ENCODE data around the gene PDCD4. TPM values are rescaled to one million over a fixed set of nuclear protein-coding genes. Genes with fewer than 3 reads are reported as not detected.

PDCD4 gene
- polyA plus RNA-seq, 3 donors, result 72.7 to 398 (median 80.2) TPM

DNA sequence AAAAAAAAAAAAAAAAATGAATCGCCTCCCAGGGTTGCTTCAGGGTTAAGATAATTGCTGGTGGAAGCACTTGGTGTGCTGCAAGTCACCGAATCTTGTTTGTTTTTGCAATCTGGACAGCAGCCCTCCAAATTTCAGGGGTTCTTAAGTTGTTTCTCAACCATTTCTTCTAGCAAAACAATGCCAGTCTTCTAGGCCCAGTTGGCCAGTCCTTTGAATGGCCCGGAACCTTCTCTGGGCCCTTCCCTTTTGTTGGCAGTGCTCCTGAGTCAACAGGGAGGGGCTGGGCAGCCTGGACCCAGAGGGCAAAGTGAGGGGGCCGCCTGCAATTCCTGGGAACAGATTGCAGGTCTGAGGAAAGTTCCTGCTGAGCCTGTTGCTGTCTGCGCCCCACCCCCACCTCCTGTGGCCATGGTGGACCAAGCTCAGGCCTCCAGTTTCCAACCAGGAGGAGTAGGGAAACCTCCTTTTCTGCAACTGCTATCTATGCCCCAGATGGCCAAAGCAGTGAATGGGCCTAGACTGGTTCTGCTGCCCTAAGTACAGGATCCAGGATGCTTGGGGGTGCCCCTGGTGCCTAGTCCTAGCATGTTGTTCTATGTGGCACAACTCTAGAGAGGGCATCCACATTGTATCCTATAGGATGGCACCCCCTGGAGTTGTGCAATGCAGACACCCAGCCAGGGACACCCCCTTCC, 31.4 kb upstream of the PDCD4 start:
- WGBS, 3 donors, result 36 to 63% (median 60%) methylated on average over 5 of the region's 5 CpGs
- no peak overlapping the region for H3K27ac ChIP-seq (ENCODE audit: low read depth, low read length)

DNA sequence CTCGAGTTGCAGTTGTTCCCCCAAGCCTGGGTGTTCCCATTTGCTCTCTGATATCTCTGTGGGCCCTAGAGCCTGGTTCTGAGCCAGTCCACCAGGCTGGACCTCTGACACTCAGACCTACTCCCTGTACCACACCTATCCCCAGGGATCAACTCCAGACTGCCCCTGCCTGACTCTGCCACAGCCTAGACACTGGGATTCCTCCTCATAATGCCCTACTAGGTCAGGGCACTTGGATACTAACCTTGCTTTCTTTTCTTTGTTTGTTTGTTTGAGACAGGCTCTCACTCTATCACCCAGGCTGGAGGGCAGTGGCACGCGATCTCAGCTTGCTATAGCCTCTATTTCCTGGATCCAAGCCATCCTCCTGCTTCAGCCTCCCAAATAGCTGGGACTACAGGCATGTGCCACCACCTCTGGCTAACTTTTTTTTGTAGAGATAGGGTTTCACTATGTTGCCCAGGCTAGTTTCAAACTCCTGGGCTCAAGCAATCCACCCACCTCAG, 30.8 kb upstream of the PDCD4 start:
- WGBS, 3 donors, result 55 to 83% (median 74%) methylated on average over 3 of the region's 3 CpGs
- no peak overlapping the region for H3K27ac ChIP-seq (ENCODE audit: low read depth, low read length)

DNA sequence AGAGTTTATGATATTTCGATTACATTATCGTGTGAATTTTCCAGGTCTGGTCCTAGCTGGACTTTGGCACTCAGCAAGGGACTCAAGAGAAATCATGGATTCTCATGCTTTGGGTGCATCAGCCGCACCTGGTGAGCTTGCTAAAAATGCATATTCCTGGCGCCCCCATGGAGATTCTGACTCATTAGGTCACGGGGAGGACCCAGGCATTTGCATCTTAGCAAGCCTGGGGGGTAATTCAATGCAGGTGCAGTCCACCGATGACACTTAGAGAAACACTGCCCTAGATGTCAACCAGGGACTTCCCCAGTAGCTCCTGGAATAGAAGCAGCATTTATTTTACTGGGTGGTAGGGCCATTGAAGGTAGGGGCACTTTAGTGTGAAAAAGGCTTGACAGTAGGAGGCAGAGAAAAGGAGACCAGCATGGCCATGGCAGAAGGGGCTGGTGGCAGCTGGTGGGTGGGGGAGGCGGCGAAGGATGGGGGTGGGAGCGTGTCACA, 29.9 kb upstream of the PDCD4 start:
- 92 to 94% (median 93%) methylated on average over 9 of the region's 9 CpGs for WGBS, 3 donors
- H3K27ac ChIP-seq (ENCODE audit: low read depth, low read length), result no peak overlapping the region

DNA sequence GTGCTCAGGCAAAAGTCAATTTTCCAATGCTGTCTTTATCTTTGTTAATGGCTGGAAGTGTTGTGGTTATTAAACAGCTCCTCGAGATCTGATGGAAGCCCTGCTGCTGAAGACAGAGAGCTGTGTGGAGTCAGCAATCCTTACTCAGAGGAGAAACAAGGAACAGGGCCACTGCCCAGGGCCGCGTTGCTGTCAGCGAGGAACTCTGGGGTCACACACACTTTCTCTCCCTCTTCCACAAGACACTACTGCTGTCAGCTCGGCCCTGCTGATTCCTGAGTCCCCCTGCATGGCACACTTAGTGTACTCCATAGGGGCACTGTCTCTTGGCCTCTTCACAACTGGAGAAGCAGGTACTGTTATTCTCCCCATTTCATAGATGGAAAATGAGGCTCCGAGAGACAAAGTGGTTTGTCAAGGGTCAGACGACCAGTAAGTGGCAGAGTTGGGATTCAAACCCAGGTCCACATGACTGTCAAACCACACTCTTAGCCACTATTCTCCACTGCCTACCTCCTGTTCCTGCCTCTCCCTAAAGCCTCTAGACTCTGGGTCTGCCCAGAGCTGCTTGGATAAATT, 29.3 kb upstream of the PDCD4 start:
- WGBS, 3 donors, result 62 to 79% (median 67%) methylated on average over 7 of the region's 7 CpGs
- H3K27ac ChIP-seq (ENCODE audit: low read depth, low read length), result no peak overlapping the region

DNA sequence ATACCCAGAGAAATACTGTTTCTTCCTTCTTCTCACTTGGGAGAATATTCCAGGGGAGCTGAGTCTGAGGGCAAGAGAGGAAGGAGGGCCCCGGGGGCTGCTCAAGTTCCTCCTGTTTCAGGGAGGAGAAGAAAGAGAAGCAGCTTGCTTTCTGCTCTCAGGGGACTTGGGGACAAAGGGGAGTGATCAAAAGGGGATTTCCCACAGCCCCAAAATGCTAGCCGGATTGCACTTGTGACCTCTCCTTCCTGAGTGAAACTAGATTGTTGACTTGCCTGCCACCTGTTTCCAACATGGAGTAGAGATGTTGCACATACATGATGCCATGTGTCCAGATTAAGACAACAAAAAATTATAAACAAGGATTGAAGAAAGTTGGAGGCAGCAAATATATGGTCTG, 28.7 kb upstream of the PDCD4 start:
- H3K27ac ChIP-seq (ENCODE audit: low read depth, low read length), result no peak overlapping the region

DNA sequence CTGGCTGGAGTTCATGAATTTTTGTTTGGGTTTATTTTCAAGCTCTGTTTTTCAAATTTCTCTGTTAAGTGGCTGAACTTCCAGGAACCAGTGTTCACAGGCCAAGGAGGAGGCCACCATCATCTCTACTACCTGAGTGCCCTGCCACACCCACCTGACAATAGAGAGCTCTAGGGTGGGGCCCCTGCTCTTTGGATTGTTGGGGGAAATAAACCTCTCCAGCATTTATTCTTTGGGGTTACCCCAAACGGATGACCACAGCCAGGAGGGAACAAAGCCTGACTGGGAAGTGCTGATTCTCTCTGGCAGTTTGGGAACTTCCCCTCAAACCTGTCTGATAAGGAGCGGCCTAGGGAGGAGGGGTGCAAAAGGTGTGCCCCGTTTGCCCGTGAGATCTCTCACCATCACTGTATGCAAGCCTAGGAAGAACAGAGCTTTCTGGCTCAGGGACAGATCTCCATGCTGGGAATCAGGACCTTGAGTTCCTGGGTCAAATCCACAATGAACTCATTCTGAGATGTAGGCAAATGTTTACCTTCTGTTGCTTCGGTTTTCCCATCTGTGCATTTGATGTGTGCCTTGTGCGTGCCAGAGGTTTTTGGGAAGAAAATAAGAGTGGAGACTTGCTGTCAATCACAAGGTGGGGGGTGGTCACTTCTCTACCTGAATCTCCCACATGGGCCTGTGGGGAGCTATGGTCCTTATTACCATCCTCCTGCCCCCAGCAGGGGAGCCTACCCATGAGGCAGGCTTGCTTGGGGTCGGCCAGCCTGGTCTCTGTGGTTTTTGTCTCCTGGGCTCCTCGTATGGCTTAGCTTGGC, 27.7 kb upstream of the PDCD4 start:
- WGBS, 3 donors, result 39 to 77% (median 72%) methylated on average over 8 of the region's 8 CpGs
- H3K27ac ChIP-seq (ENCODE audit: low read depth, low read length), result no peak overlapping the region

More for the DNA sequence above, 28.7 kb upstream of the PDCD4 start:
- WGBS, 3 donors, result 27 to 37% (median 27%) methylated on average over 2 of the region's 2 CpGs

DNA sequence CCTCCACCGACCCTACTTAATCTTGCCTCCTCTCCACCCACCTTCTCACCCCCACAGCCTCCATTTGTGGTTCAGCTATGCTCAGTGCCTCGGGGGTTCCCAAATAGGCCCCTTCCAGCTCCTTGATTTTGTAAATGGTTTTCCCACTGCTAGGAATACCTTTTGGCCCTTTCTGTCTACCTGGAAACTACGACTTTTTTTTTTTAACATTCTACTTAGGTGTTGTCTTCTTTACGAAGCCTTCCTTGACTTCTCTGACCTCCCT, 27.2 kb upstream of the PDCD4 start:
- WGBS, 3 donors, result 66 to 96% (median 89%) methylated on average over 4 of the region's 4 CpGs
- no peak overlapping the region for H3K27ac ChIP-seq (ENCODE audit: low read depth, low read length)

DNA sequence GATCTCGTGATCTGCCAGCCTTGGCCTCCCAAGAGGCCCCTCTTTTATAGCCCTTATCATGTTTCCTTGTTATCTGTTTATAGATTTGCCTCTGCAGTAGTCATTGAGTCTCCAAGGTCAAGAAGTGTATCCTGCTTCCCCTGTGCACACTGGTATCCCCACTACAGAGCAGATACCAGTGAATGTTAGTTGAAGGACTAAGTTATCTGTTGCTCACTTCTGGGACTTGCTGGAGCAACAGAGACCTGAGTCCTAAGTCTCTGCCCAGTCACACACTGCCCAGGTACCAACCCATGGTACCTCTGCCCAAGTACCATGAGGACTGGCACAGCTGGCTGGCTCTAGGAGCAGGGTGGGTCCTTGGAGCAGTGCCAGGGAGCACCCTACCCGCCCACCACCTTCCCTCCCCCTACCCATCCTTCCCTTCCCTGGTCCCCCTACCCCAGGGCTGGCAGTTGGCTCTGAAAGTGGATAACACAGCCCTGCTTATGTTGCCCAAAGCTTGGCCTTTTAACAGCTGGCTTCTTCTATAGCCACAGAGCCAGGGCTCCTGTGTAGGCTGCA, 26.5 kb upstream of the PDCD4 start:
- H3K27ac ChIP-seq (ENCODE audit: low read depth, low read length), result no peak overlapping the region
- WGBS, 3 donors, result 45 to 89% (median 84%) methylated on average over 2 of the region's 2 CpGs

DNA sequence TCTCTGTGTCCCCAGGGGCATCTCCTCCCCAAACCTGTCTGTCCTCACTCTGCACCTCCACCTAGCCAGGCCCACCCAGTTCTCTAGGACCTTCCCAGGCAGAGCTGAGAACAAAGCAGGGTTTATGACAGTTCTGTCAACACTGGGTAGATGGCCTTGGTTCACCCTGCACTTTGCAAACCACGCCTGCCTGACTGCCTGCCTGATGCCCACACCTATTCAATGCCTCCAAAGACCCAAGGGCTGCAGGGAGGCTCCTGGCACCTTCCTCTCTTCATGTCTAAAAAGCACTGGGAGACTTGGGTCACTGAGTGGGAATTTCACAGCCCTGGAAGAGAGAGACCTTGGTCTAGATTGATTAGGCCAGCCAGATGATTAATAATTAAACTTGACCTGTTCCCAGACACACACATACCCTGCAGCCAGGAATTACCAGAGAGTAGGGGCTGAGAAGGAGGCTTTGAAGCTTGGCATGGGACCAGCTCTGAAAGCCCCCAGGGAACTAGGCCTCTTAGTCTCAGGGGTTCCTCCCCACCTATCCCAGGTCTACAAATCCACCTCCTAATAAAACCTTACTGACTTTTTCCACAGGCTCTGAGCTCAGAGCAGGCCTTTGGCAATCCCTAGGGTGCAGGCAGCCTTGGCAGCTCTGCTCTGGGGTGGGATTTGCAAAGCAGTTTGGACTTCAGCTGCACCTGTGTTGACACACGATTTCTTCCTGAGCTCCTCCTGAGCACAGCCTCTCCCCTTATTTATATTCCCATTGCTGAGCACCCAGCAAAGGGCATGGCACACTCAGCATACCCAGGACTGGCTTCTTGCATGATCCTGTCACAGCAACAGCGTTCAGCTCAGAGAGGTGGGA, 25.7 kb upstream of the PDCD4 start:
- 25 to 89% (median 78%) methylated on average over 3 of the region's 3 CpGs for WGBS, 3 donors
- H3K27ac ChIP-seq (ENCODE audit: low read depth, low read length), result no peak overlapping the region

DNA sequence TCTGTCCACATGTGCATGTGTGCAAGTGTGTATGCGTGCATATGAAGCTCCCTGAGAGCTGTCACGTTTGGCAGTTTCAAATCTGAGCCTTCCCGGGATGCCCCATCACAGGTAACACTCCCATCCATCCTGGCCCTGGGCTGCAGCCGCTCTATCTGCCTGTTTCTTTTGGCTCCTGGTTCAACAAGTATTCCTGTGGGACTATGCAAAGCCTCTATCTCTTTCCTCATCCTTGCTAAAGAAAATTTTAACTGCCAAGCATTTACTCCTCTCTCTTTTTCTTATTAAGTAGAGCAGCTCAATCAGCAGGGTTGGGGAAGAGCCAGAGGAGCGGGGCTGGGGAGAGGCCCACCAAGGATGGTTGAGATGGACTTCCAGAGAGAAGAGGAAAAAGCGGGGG, 24.4 kb upstream of the PDCD4 start:
- no peak overlapping the region for H3K27ac ChIP-seq (ENCODE audit: low read depth, low read length)
- 66 to 70% (median 68%) methylated on average over 6 of the region's 6 CpGs for WGBS, 3 donors

DNA sequence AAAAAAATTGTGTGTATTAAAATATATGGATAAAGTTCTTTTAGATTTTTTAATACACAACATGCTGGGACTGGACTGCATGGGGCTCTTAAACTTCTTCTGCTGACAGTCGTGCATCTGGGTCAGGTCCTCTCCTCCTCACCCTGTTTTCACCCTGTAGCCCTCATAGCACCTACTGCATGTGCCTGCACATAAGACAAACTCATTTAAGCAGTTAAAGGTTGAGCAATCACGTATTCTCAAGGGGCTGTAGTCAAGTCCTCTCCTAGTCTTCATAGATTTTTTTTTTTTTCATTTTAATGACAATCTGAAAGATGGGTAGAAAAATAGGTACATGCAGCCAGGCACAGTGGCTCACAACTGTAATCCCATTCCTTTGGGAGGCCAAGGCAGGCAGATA, 23.6 kb upstream of the PDCD4 start:
- H3K27ac ChIP-seq (ENCODE audit: low read depth, low read length), result no peak overlapping the region
- WGBS, 3 donors, result 65 to 82% (median 70%) methylated on average over 2 of the region's 2 CpGs

DNA sequence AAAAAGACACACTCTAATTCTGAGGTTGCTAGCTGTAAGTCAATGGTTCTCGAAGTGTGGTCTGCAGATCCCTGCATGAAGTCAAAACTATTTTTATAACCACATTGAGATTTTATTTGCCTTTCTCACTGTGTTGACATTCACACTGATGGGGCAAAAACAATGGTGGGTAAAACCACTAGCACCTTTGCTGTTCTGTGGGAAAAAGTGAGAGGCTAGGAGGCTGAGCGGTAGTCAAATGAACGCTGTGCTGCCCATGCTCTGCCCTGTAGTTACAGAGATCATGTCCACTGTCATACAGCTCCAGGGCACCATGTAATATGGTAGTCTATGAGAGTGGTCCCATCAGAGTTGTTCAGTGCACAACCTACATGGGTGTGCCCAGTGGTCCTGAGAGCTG, 21.6 kb upstream of the PDCD4 start:
- 85 to 94% (median 89%) methylated on average over 3 of the region's 3 CpGs for WGBS, 3 donors
- H3K27ac ChIP-seq (ENCODE audit: low read depth, low read length), result no peak overlapping the region

DNA sequence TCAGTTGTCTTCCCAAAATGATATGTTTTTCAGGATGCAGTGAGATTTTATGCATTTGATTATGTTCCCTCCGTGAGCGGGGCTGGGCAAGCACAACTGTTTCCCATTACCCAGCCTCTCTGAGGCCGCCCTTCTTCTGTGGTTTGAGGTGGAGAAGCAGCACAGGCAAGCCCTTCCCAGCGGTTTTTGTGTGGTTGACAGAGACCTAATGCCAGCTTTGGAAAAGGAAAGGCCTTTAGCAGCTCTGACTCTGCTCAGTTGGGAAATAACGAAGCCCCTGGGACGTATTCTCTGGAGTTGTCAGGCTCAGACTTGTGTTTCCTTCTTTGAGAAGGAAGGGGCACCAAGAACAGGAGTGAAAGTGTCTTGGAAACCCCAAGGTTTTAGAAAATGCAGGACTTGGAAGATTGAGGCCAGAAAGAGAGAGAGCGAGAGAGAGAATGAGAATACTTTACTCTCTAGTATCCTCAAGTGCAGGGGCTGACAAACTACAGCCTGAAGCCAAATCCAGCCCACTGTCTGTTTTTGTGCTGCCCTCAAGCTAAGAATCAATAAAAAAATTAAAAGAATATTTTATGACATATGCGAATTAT, 20.6 kb upstream of the PDCD4 start:
- H3K27ac ChIP-seq (ENCODE audit: low read depth, low read length), result no peak overlapping the region
- 55 to 87% (median 60%) methylated on average over 8 of the region's 8 CpGs for WGBS, 3 donors

DNA sequence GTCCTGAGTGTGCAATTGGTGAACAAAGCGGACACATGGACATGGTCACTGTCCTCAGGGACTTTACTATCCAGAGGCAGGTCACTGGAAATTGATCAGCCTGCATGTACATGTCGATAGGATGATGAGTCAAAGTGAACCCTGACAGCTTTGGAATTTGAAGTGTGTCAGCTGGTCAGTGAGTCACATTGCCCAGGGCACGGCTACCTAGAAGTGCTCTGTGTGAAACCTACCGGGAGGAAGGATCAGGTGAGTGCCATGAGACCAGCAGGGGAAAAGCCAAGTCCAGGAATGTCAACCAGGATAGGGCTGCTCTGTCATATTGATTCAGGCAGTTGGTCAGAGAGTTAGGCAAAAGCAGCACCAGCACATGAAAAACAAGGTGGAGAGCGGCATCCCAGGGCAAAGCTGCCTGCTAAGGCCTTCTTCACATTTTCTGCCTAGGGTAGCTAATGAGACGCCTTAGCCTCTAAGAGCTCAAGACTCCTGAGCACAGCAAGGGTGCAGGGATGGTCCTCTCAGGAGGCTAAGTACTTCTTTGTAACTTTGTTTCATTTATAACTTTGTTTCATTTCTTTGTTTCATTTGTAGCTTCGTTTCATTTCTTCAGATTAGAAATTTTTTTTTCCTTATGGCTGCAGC, 19.4 kb upstream of the PDCD4 start:
- H3K27ac ChIP-seq (ENCODE audit: low read depth, low read length), result no peak overlapping the region
- WGBS, 3 donors, result 47 to 79% (median 76%) methylated on average over 7 of the region's 7 CpGs

DNA sequence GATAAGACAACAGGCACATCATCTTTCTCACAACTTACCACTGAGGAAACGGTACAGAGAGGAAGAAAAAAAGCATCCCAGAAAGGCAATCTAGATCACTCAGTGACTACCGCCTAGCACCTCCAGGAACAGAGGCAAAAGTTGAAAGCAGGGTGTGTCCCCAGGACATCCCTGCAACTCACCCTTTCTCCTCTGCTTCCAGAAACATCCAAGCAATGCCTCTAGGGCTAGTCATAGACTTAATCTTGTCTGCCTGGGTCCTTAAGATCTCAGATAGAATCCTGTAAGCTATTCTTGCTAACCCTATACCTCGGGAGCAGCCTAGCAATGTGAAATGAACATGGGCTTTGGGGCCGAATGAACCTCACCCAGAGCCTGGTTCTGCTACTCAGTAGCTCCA, 18.8 kb upstream of the PDCD4 start:
- H3K27ac ChIP-seq (ENCODE audit: low read depth, low read length), result no peak overlapping the region
- WGBS, 3 donors, result 65 to 77% (median 73%) methylated on average over 4 of the region's 4 CpGs

DNA sequence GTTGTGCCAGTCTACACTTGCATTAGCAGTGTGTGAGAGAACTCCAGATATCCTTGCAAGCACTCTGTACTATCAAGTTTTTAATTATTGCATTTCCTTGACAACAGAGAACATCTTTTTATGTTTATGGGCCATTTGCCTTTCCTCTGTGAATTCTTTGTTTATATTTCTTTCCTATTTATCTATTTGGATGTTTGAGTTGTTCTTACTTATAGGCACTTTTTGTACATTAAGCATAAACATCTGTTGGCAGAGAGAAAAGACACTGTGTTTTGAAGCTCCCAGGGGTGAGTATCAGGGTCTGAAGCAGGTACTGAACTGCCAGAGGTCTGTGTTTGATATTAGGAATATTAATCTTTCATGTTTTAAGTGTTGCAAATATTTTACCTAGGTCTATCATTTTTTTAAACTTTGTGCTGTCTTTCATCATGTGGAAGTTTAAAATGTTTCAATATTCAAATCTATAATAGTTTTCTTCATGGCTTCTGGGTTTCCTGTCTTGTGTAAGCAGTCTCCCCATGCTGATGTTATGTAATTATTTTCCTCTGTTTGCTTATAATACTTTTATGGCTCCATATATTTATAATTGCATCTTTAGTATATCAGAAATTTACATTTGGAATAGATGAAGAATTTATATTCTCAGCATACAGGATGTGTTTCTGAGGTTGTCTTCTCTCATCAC, 17.7 kb upstream of the PDCD4 start:
- no peak overlapping the region for H3K27ac ChIP-seq (ENCODE audit: low read depth, low read length)
